Prostate gland (tissue), 2 donors: Measurements from ENCODE around the gene PES1.
"Not testable (repeated sequence)": the region's sequence is repeated elsewhere in the genome, so short reads cannot be mapped to it uniquely, and the experiment has no call there.

Experiments
- POLR2A ChIP-seq: fragments of 450-650 bp; IDR thresholded peaks from one replicate; pipeline ENCODE4 v1.6.1; 2016; ENCODE audit warnings: antibody characterized with exemption, mild to moderate bottlenecking
- TF ChIP-seq, protein P1 (sequence below), 4 experiments: fragments of 200-600 bp in 2 of 4; fragments of 450-650 bp in 2 of 4; sonication (generic) in 2 of 4; IDR thresholded peaks; 1 replicate in 3 of 4; 2 replicates in 1 of 4; pipeline ENCODE4 v1.5.1; 2016 to 2019; ENCODE audit warnings: antibody characterized with exemption in 4 of 4, mild to moderate bottlenecking in 2 of 4, moderate library complexity in 2 of 4

- not testable (repeated sequence) for TF ChIP-seq POLR2A
- TF ChIP-seq, protein P1, sequence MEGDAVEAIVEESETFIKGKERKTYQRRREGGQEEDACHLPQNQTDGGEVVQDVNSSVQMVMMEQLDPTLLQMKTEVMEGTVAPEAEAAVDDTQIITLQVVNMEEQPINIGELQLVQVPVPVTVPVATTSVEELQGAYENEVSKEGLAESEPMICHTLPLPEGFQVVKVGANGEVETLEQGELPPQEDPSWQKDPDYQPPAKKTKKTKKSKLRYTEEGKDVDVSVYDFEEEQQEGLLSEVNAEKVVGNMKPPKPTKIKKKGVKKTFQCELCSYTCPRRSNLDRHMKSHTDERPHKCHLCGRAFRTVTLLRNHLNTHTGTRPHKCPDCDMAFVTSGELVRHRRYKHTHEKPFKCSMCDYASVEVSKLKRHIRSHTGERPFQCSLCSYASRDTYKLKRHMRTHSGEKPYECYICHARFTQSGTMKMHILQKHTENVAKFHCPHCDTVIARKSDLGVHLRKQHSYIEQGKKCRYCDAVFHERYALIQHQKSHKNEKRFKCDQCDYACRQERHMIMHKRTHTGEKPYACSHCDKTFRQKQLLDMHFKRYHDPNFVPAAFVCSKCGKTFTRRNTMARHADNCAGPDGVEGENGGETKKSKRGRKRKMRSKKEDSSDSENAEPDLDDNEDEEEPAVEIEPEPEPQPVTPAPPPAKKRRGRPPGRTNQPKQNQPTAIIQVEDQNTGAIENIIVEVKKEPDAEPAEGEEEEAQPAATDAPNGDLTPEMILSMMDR (IDR thresholded peaks at IDR 0.05): not testable (repeated sequence)
Observed at GRCh38 chr22:30551813-30552212, 39.9 kb downstream of the PES1 start.
